IMR-90 (cell line): ENCODE data around the gene MGAT4A. TPM values are rescaled to one million over a fixed set of nuclear protein-coding genes. Genes with fewer than 3 reads are reported as not detected.

Experiments
- ATAC-seq: fragments of 200-7000 bp; cut with Tn5 transposase; 2 replicates; pipeline ENCODE4 v1.9.1; 2020; ENCODE audit warnings: low read depth, mild to moderate bottlenecking, moderate library complexity
- BruUV-seq: library from RNA; stranded (reverse); fragments of 400-500 nt; replicated peaks from 2 replicates; lab custom pipeline; 2021; lab: Mats Ljungman, UMichigan
- CTCF ChIA-PET: fragments of 300-600 bp; formaldehyde crosslinking; extraction: SDS; loops from one replicate; lab custom pipeline; 2021; ENCODE audit warnings: antibody characterized with exemption; lab: Yijun Ruan, JAX
- POLR2A ChIA-PET: fragments of 300-600 bp; sonication (Branson Sonifier 250); formaldehyde crosslinking; loops from one replicate; lab custom pipeline; 2022; ENCODE audit warnings: antibody characterized with exemption; ENCODE audit not compliant: unreplicated experiment; lab: Charles Lee
- DNase-seq: peaks from one replicate; pipeline ENCODE4 v3.0.0; 2013
- H2AFZ ChIP-seq: replicated peaks from 2 replicates; pipeline ENCODE3; 2013; ENCODE audit warnings: low read length, mild to moderate bottlenecking; ENCODE audit not compliant: poor library complexity
- H2AK5ac ChIP-seq: 2 replicates; pipeline ENCODE4 v1.6.1; 2013; ENCODE audit warnings: low read depth, low read length, inconsistent platforms
- H2AK9ac ChIP-seq: replicated peaks from 2 replicates; pipeline ENCODE3; 2013; ENCODE audit warnings: mild to moderate bottlenecking, low read depth, low read length, moderate library complexity; ENCODE audit not compliant: poor library complexity
- H2BK120ac ChIP-seq: 2 replicates; pipeline ENCODE4 v1.6.1; 2013; ENCODE audit warnings: low read depth, low read length, inconsistent platforms
- H2BK15ac ChIP-seq: 3 replicates; pipeline ENCODE4 v1.6.1; 2013; ENCODE audit warnings: low read depth, low read length, inconsistent platforms
- H2BK20ac ChIP-seq: 2 replicates; pipeline ENCODE4 v1.6.1; 2013; ENCODE audit warnings: low read depth, mild to moderate bottlenecking, inconsistent platforms, low read length, moderate library complexity
- H2BK5ac ChIP-seq: 2 replicates; pipeline ENCODE4 v1.6.1; 2013; ENCODE audit warnings: mild to moderate bottlenecking, low read depth, low read length, inconsistent platforms; ENCODE audit not compliant: poor library complexity, severe bottlenecking
- H3K14ac ChIP-seq: replicated peaks from 2 replicates; pipeline ENCODE4 v1.6.1; 2013; ENCODE audit warnings: low read depth, low read length, inconsistent platforms
- H3K18ac ChIP-seq: 2 replicates; pipeline ENCODE4 v1.6.1; 2013; ENCODE audit warnings: low read depth, low read length, control low read depth
- H3K23ac ChIP-seq: 2 replicates; pipeline ENCODE4 v1.6.1; 2013; ENCODE audit warnings: low read depth, low read length, inconsistent platforms
- H3K27ac ChIP-seq: 2 replicates; pipeline ENCODE4 v1.5.1; 2013; ENCODE audit warnings: mild to moderate bottlenecking, control low read depth, low read length; ENCODE audit not compliant: insufficient read depth
- H3K27me3 ChIP-seq: 2 replicates; pipeline ENCODE4 v1.6.1; 2013; ENCODE audit warnings: low read length; ENCODE audit not compliant: control insufficient read depth, insufficient read depth
- H3K36me3 ChIP-seq: 2 replicates; pipeline ENCODE4 v1.6.1; 2013; ENCODE audit warnings: low read length, mixed read lengths; ENCODE audit not compliant: control insufficient read depth, insufficient read depth
- H3K4ac ChIP-seq: 2 replicates; pipeline ENCODE4 v1.6.1; 2013; ENCODE audit warnings: low read depth, low read length, inconsistent platforms
- H3K4me1 ChIP-seq: 2 replicates; pipeline ENCODE4 v1.6.1; 2013; ENCODE audit warnings: low read length, mixed read lengths; ENCODE audit not compliant: control insufficient read depth, insufficient read depth
- H3K4me2 ChIP-seq: 2 replicates; pipeline ENCODE4 v1.6.1; 2013; ENCODE audit warnings: low read depth, mild to moderate bottlenecking, control low read depth, low read length, moderate library complexity
- H3K4me3 ChIP-seq: 2 replicates; pipeline ENCODE4 v1.5.1; 2013; ENCODE audit warnings: low read depth, mild to moderate bottlenecking, control low read depth, low read length, moderate library complexity; ENCODE audit not compliant: insufficient read depth
- H3K56ac ChIP-seq: 2 replicates; pipeline ENCODE4 v1.6.1; 2013; ENCODE audit warnings: low read length, inconsistent platforms; ENCODE audit not compliant: insufficient read depth; ENCODE audit errors: extremely low read depth
- H3K79me1 ChIP-seq, 2 experiments: 2 replicates each; pipeline ENCODE4 v1.6.1; 2013; ENCODE audit warnings: low read length in 2 of 2, inconsistent platforms in 1 of 2, low read depth in 1 of 2
- H3K9ac ChIP-seq: 2 replicates; pipeline ENCODE4 v1.6.1; 2013; ENCODE audit warnings: low read depth, low read length, control low read depth
- H3K9me1 ChIP-seq: 2 replicates; pipeline ENCODE4 v1.6.1; 2013; ENCODE audit warnings: low read length, inconsistent platforms; ENCODE audit not compliant: insufficient read depth
- H3K9me3 ChIP-seq: 2 replicates; pipeline ENCODE4 v1.6.1; 2013; ENCODE audit warnings: low read length; ENCODE audit not compliant: control insufficient read depth, insufficient read depth
- H4K20me1 ChIP-seq: 2 replicates; pipeline ENCODE4 v1.6.1; 2013; ENCODE audit warnings: low read length, inconsistent platforms; ENCODE audit not compliant: insufficient read depth
- H4K5ac ChIP-seq: 2 replicates; pipeline ENCODE4 v1.6.1; 2013; ENCODE audit warnings: mild to moderate bottlenecking, low read depth, low read length, control low read depth
- H4K8ac ChIP-seq, 2 experiments: 2 replicates each; pipeline ENCODE4 v1.6.1; 2013; ENCODE audit warnings: low read depth in 2 of 2, low read length in 2 of 2, control low read depth in 1 of 2, inconsistent platforms in 1 of 2
- H4K91ac ChIP-seq: 2 replicates; pipeline ENCODE4 v1.6.1; 2013; ENCODE audit warnings: low read depth, low read length, inconsistent platforms; ENCODE audit not compliant: insufficient read depth
- CHD1 ChIP-seq: IDR thresholded peaks from 2 replicates; pipeline ENCODE4 v1.6.1; 2012; ENCODE audit warnings: low read depth, low read length, improper control_type of control experiment
- FOS ChIP-seq: fragments of 150-350 bp; IDR thresholded peaks from 2 replicates; pipeline ENCODE4 v1.6.1; 2016; ENCODE audit warnings: low read depth, low read length
- MAFK ChIP-seq: IDR thresholded peaks from 2 replicates; pipeline ENCODE4 v1.6.1; 2012; ENCODE audit warnings: low read depth, low read length, improper control_type of control experiment
- MAZ ChIP-seq: IDR thresholded peaks from 2 replicates; pipeline ENCODE4 v1.6.1; 2012; ENCODE audit warnings: low read depth, mild to moderate bottlenecking, low read length, improper control_type of control experiment, moderate library complexity, borderline replicate concordance
- NFE2L2 ChIP-seq: fragments of 150-350 bp; IDR thresholded peaks from 2 replicates; pipeline ENCODE4 v1.6.1; 2016; ENCODE audit warnings: low read depth, mild to moderate bottlenecking, low read length
- POLR2A ChIP-seq: IDR thresholded peaks from 2 replicates; pipeline ENCODE4 v1.6.1; 2012; ENCODE audit warnings: mild to moderate bottlenecking, low read depth, low read length
- RAD21 ChIP-seq: IDR thresholded peaks from 2 replicates; pipeline ENCODE4 v1.6.1; 2012; ENCODE audit warnings: low read length, improper control_type of control experiment
- RFX5 ChIP-seq: IDR thresholded peaks from 2 replicates; pipeline ENCODE4 v1.8.0; 2012; ENCODE audit warnings: low read depth, mild to moderate bottlenecking, low read length, moderate library complexity
- WGBS, 2 experiments: methylation state at CpG; one replicate each; pipeline versions ENCODE4 v1.1.5 to v1.1.7; 2013; ENCODE audit warnings: missing lambda C conversion rate in 2 of 2; ENCODE audit not compliant: insufficient read length in 1 of 2; ENCODE audit errors: extremely low coverage in 2 of 2; 5-methylcytosine and 5-hydroxymethylcytosine counted together
- dilution Hi-C: fragments of 300-500 bp; cut with HindIII; formaldehyde crosslinking; loops from one replicate; pipeline ENCODE4 v1.14.3; 2018; ENCODE audit warnings: low sequenced_read_pairs; ENCODE audit not compliant: unreplicated experiment
- in situ Hi-C: fragments of 300-500 bp; cut with MboI; formaldehyde crosslinking; loops from 3 replicates; pipeline ENCODE4 v1.14.3; 2019; ENCODE audit warnings: low sequenced_read_pairs, inconsistent platforms, mixed read lengths
- intact Hi-C: fragments of 100-400 bp; cut with micrococcal nuclease; formaldehyde crosslinking; loops from 2 replicates; pipeline ENCODE4 v1.10.0; 2022
- polyA plus RNA-seq, 3 experiments: library from polyadenylated mRNA; depleted of rRNA; stranded (reverse); fragments of >200 nt; gene quantifications; 2 replicates each; pipeline ENCODE4 v1.2.3, GENCODE V29; 2012; ENCODE audit warnings: low replicate concordance in 1 of 3
- total RNA-seq: library from RNA; depleted of rRNA; stranded (reverse); fragments of >200 nt; gene quantifications from 2 replicates; pipeline ENCODE4 v1.2.3, GENCODE V29; 2012
- TF ChIP-seq, protein P1 (sequence below): conservative IDR thresholded peaks from 2 replicates; pipeline ENCODE4 v1.5.1; 2012; ENCODE audit warnings: mild to moderate bottlenecking, low read depth, low read length, improper control_type of control experiment

MGAT4A gene
- total and polyA plus RNA-seq, 2 of the 4 experiments (the other 2 are of a cell fraction): under 0.01 TPM; not detected in 1

DNA sequence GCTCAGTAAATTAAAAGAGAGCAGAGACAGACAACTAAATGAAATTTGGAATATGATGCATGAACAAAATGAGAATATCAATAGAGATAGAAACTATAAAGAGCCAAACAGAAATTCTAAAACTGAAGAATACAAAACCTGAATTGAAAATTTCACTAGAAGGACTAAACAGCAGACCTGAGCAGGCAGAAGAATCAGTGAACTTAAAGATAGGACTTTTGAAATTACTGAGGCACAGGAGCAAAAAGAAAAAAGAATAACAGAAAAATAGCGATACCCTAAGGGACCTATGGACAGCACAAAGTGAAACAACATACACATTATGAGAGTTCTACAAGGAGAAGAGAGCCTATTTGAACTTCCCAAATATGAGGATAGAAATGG lies 80.9 kb downstream of the MGAT4A start:
- H3K4me3 ChIP-seq: no peak overlapping the region
- no peak overlapping the region for H2BK5ac ChIP-seq
- H3K27ac ChIP-seq: no peak overlapping the region
- no peak overlapping the region for H3K23ac ChIP-seq
- in situ Hi-C loops (loop anchor here (5.0 to 25.0 kb wide), 3 partner anchors 195 to 862 kb away; no protein-coding TSS in a partner anchor), intact Hi-C loops (loop anchor here (1.0 to 10.0 kb wide), 3 partner anchors 187 to 1615 kb away; no protein-coding TSS in a partner anchor), dilution Hi-C loops (no loop called here)
- no peak overlapping the region for H2AFZ ChIP-seq
- no peak overlapping the region for H2AK9ac ChIP-seq
- WGBS, 2 experiments: no CpG with 5 or more reads among the region's 1 CpG
- H4K20me1 ChIP-seq: no peaks in the 10 kb centered on the region
- no peak overlapping the region for H3K4ac ChIP-seq
- TF ChIP-seq RFX5 (no peak), MAFK (no peak), CHD1 (no peak), RAD21 (no peak), NFE2L2 (no peak), FOS (no peak), MAZ (no peak), POLR2A (no peak)
- TF ChIP-seq, protein P1, sequence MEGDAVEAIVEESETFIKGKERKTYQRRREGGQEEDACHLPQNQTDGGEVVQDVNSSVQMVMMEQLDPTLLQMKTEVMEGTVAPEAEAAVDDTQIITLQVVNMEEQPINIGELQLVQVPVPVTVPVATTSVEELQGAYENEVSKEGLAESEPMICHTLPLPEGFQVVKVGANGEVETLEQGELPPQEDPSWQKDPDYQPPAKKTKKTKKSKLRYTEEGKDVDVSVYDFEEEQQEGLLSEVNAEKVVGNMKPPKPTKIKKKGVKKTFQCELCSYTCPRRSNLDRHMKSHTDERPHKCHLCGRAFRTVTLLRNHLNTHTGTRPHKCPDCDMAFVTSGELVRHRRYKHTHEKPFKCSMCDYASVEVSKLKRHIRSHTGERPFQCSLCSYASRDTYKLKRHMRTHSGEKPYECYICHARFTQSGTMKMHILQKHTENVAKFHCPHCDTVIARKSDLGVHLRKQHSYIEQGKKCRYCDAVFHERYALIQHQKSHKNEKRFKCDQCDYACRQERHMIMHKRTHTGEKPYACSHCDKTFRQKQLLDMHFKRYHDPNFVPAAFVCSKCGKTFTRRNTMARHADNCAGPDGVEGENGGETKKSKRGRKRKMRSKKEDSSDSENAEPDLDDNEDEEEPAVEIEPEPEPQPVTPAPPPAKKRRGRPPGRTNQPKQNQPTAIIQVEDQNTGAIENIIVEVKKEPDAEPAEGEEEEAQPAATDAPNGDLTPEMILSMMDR: no peak
- POLR2A ChIA-PET: no interaction called here
- H3K56ac ChIP-seq: no peak overlapping the region
- CTCF ChIA-PET: interaction anchor here (1.0 to 1.6 kb wide), 14 partner anchors 11 to 1625 kb away, joined by 3 to 20 read pairs (median 4); no protein-coding TSS in a partner anchor
- no peak overlapping the region for H3K18ac ChIP-seq
- no peak overlapping the region for H3K9ac ChIP-seq
- no peak overlapping the region for H2BK20ac ChIP-seq
- H2AK5ac ChIP-seq: no peak overlapping the region
- no peaks in the 10 kb centered on the region for H3K9me1 ChIP-seq
- H3K14ac ChIP-seq: no peak overlapping the region
- H3K4me1 ChIP-seq: no peaks in the 10 kb centered on the region
- no peak overlapping the region for H4K91ac ChIP-seq
- BruUV-seq: no TSS peak
- no peak overlapping the region for H4K8ac ChIP-seq
- no peaks in the 10 kb centered on the region for H3K36me3 ChIP-seq
- no peaks in the 10 kb centered on the region for H3K9me3 ChIP-seq
- no peak overlapping the region for H3K4me2 ChIP-seq
- no peak overlapping the region for H2BK120ac ChIP-seq
- no peak overlapping the region for H2BK15ac ChIP-seq
- ATAC-seq (no peak), DNase-seq (no peak)
- H4K5ac ChIP-seq: no peak overlapping the region
- no peaks in the 10 kb centered on the region for H3K79me1 ChIP-seq
- peaks cover 2% of the 10 kb centered on the region for H3K27me3 ChIP-seq
